ENCODE data around the gene KRTAP29-1. TPM values are rescaled to one million over a fixed set of nuclear protein-coding genes. Genes with fewer than 3 reads are reported as not detected.

KRTAP29-1 gene
- total RNA-seq, 4 donors from 2014 or later: not detected

- no peak overlapping the region for H3K4me3 ChIP-seq
- intact Hi-C loops (cut with DNase I): no loop called here
- H3K9me3 ChIP-seq: no peaks in the 10 kb centered on the region
- 48 to 91% methylated on average over 2 to 3 of the region's 3 CpGs for WGBS, 2 donors
- no peaks in the 10 kb centered on the region for H3K27me3 ChIP-seq
- no peak for DNase-seq
- peak overlapping the region in 3 of 4 donors; percentile 21 to 71 (median 33) for H3K27ac ChIP-seq
- peaks cover 6 to 89% (median 33%) of the 10 kb centered on the region in 3 donors for H3K4me1 ChIP-seq
- no peaks in the 10 kb centered on the region for H3K36me3 ChIP-seq
- TF ChIP-seq POLR2A (IDR thresholded peaks at IDR 0.05): no peak
- TF ChIP-seq CTCF (IDR thresholded peaks at IDR 0.05): no peak
Measured at GRCh38 chr17:41345992-41346391, 43.3 kb upstream of the KRTAP29-1 start.

GRCh38 chr17:41343029-41343428, 40.4 kb upstream of the KRTAP29-1 start:
- WGBS, 2 donors: 48 to 73% methylated on average over 3 of the region's 3 CpGs
- Histone ChIP-seq H3K27me3 (no peaks in the 10 kb centered on the region), H3K27ac (peak overlapping the region in 3 of 4 donors; percentile 20 to 45 (median 31)), H3K9me3 (no peaks in the 10 kb centered on the region), H3K4me3 (no peak overlapping the region), H3K36me3 (no peaks in the 10 kb centered on the region), H3K4me1 (peaks cover 21 to 99% (median 45%) of the 10 kb centered on the region in 3 donors)
- DNase-seq: no peak
- TF ChIP-seq CTCF (IDR thresholded peaks at IDR 0.05) (no peak), POLR2A (IDR thresholded peaks at IDR 0.05) (no peak)
- intact Hi-C loops (cut with DNase I): no loop called here

DNA sequence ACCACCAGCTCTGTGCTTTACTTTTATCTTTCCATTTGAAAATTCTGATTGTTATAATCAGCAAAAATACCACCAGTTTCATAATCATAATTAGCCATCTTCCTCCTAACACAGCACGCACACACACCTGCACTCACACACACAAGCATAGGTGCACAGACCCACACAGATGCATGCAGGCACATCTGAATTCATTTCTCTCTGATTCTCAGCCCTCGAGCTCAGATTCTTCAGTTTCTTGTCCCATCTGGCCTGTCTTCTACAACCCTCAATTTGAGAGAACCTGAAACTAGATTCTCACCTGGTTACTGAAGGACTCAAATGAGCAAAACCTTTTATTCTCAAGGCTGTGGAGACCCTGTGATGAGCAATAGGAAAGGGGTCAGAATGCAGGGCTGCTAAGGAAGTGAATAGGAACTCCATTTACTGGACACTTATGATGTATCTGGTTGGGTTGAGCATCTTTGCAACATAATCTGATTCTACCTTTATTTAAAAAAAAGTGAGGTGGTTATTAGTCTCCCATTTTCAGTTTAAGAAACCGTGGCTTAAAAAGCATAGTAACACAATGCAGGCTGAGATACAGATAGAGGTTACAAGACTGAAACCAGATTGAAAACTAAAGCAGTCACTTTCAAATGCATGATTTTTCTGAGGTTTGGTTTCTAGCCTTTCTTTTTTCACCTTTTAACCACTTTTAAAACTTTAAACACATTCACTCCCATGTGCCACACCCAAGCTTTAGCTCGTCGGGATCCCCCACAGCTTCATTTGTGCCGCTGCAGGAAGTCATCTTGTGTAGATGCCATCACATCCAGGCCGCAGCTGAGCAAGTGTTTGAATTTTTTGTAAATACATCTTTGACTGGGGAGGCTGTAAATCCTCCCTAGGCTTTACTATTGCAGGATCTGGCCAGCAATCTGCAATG, 38.5 kb upstream of the KRTAP29-1 start:
- no peaks in the 10 kb centered on the region for H3K27me3 ChIP-seq
- peaks cover 15 to 94% (median 34%) of the 10 kb centered on the region in 3 donors for H3K4me1 ChIP-seq
- no peaks in the 10 kb centered on the region for H3K36me3 ChIP-seq
- TF ChIP-seq POLR2A (IDR thresholded peaks at IDR 0.05) (no peak), CTCF (IDR thresholded peaks at IDR 0.05) (no peak)
- no peaks in the 10 kb centered on the region for H3K9me3 ChIP-seq
- intact Hi-C loops (cut with DNase I): no loop called here
- H3K4me3 ChIP-seq: no peak overlapping the region
- DNase-seq: no peak
- H3K27ac ChIP-seq: peak overlapping the region in 3 of 4 donors; percentile 18 to 51 (median 19)
- WGBS, 2 donors: 52 to 56% methylated on average over 7 of the region's 7 CpGs

DNA sequence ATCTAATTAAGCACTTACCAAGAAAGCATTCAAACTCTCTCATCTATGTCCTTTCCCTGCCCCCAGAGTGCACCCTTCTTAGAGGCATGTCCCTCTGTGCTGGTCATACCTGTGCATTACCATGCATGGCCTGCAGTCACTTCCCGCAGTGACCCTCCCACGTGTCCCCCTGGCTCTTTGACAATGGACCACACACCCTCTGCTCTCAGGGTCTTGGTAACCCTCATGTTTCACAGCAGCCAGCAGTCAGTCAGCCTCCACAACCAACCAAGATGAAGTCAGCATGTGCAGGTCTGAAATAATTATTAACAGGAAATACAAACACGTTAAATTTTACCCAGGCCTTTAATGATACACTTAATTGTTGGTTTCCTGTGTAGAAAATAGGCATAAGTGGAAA, 37.8 kb upstream of the KRTAP29-1 start:
- Histone ChIP-seq H3K36me3 (no peaks in the 10 kb centered on the region), H3K4me3 (no peak overlapping the region), H3K27me3 (no peaks in the 10 kb centered on the region), H3K9me3 (no peaks in the 10 kb centered on the region), H3K4me1 (peaks cover 15 to 94% (median 30%) of the 10 kb centered on the region in 3 donors), H3K27ac (peak overlapping the region; percentile 10 to 80 (median 72))
- intact Hi-C loops (cut with DNase I): no loop called here
- TF ChIP-seq CTCF (IDR thresholded peaks at IDR 0.05): peak in 1 of 6 experiments; percentile 15
- no peak for TF ChIP-seq POLR2A (IDR thresholded peaks at IDR 0.05)
- 54 to 66% methylated on average over 3 of the region's 3 CpGs for WGBS, 2 donors
- DNase-seq: no peak

DNA sequence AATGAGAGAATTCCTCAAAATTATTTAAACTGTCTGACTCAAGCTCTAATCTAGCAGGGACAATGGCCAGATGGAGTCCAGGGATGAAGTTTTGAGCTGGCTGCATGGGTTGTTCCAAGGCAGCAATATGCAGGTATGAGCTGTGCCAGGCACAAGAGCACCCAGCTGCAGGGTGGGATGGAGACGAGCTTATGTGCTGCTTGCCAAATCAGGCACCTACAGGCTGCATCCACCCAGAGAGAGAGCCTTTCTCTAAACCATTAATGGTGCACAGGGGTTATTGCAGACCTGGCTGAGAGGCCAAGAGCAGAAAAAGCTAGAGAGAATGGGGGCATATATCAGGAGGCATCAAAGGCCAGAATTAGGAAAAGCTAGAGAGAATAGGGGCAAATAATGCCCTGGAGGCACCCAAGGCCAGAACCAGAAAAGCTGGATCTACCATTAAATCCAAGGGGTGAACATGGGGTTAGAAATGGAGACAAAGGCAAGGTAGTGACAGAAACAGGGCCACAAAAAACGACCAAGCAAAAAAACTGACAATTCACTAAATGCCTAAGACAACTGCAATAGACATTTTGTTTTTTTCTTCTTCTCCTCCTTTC, 37.0 kb upstream of the KRTAP29-1 start:
- no peak for DNase-seq
- intact Hi-C loops (cut with DNase I): no loop called here
- 34 to 51% methylated on average over 2 of the region's 2 CpGs for WGBS, 2 donors
- H3K27ac ChIP-seq: peak overlapping the region; percentile 67 to 80 (median 72)
- H3K4me1 ChIP-seq: peaks cover 15 to 95% (median 34%) of the 10 kb centered on the region in 3 donors
- no peak for TF ChIP-seq POLR2A (IDR thresholded peaks at IDR 0.05)
- no peak for TF ChIP-seq CTCF (IDR thresholded peaks at IDR 0.05)
- no peak overlapping the region for H3K4me3 ChIP-seq
- H3K27me3 ChIP-seq: no peaks in the 10 kb centered on the region
- H3K36me3 ChIP-seq: no peaks in the 10 kb centered on the region
- H3K9me3 ChIP-seq: no peaks in the 10 kb centered on the region

Data from esophagus squamous epithelium (tissue), 5 donors.